Tibial nerve (tissue), 4 donors: Measurements from ENCODE around the gene STX8.

Source experiments
- CTCF ChIP-seq, 5 experiments: fragments of 200-600 bp in 3 of 5; fragments of 450-650 bp in 2 of 5; sonication (generic) in 3 of 5; IDR thresholded peaks; one replicate each; pipeline ENCODE4 v1.5.1; 2016 to 2019; ENCODE audit warnings: antibody characterized with exemption in 5 of 5, mild to moderate bottlenecking in 3 of 5, moderate library complexity in 2 of 5
- EP300 ChIP-seq, 2 donors: sonication (generic); formaldehyde crosslinking; IDR thresholded peaks; one replicate each; pipeline ENCODE4 v1.6.1; 2017; ENCODE audit warnings: antibody characterized with exemption in 2 of 2, mild to moderate bottlenecking in 1 of 2
- POLR2A ChIP-seq, 2 donors: fragments of 450-650 bp; IDR thresholded peaks; one replicate each; pipeline ENCODE4 v1.6.1; 2017; ENCODE audit warnings: antibody characterized with exemption in 2 of 2, mild to moderate bottlenecking in 2 of 2, moderate library complexity in 2 of 2

GRCh38 chr17:9361188-9361955 is 214.2 kb downstream of the STX8 start:
- TF ChIP-seq POLR2A (IDR thresholded peaks at IDR 0.05): no peak
- TF ChIP-seq CTCF (IDR thresholded peaks at IDR 0.05): no peak
- peak in 1 of 2 donors; percentile 69 for TF ChIP-seq EP300 (IDR thresholded peaks at IDR 0.05)
